ENCODE data around the gene RPTOR.

GRCh38 chr17:80995131-80995530 lies 450.5 kb downstream of the RPTOR start:
- TF ChIP-seq, protein P1, sequence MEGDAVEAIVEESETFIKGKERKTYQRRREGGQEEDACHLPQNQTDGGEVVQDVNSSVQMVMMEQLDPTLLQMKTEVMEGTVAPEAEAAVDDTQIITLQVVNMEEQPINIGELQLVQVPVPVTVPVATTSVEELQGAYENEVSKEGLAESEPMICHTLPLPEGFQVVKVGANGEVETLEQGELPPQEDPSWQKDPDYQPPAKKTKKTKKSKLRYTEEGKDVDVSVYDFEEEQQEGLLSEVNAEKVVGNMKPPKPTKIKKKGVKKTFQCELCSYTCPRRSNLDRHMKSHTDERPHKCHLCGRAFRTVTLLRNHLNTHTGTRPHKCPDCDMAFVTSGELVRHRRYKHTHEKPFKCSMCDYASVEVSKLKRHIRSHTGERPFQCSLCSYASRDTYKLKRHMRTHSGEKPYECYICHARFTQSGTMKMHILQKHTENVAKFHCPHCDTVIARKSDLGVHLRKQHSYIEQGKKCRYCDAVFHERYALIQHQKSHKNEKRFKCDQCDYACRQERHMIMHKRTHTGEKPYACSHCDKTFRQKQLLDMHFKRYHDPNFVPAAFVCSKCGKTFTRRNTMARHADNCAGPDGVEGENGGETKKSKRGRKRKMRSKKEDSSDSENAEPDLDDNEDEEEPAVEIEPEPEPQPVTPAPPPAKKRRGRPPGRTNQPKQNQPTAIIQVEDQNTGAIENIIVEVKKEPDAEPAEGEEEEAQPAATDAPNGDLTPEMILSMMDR (IDR thresholded peaks at IDR 0.05; ENCODE audit: insufficient read depth, low read depth, low read length) = no peak
- TF ChIP-seq EZH2 (IDR thresholded peaks at IDR 0.05; ENCODE audit: insufficient read depth, low read length) = no peak
